ENCODE results near the gene SPRR4.

SPRR4 gene

GRCh38 chr1:152996633-152997400, 26.4 kb downstream of the SPRR4 start:
- Histone ChIP-seq H3F3A (ENCODE audit: insufficient read depth, low read length) (no peaks in the 10 kb centered on the region), H3K27me3 (ENCODE audit: insufficient read depth, low read length) (no peaks in the 10 kb centered on the region), H3K4me3 (ENCODE audit: low read depth, low read length, poor library complexity, severe bottlenecking) (no peak overlapping the region), H3K9me3 (ENCODE audit: low read length) (no peaks in the 10 kb centered on the region), H3K9ac (ENCODE audit: low read length) (no peak overlapping the region), H3K27ac (ENCODE audit: low read depth, low read length, poor library complexity, severe bottlenecking) (no peak overlapping the region), H3K4me2 (ENCODE audit: low read length) (no peak overlapping the region), H3K36me3 (ENCODE audit: insufficient read depth, low read length) (no peaks in the 10 kb centered on the region), H3K9me2 (ENCODE audit: low read depth, low read length) (no peaks in the 10 kb centered on the region), H3K79me2 (ENCODE audit: insufficient read depth, low read length) (no peaks in the 10 kb centered on the region), H3K4me1 (ENCODE audit: insufficient read depth, low read length, severe bottlenecking) (no peaks in the 10 kb centered on the region), H4K20me1 (ENCODE audit: insufficient read depth, low read length) (no peaks in the 10 kb centered on the region), H2AFZ (ENCODE audit: low read length) (no peak overlapping the region)
- TF ChIP-seq CTCF (IDR thresholded peaks at IDR 0.05; ENCODE audit: low read length) (no peak), EZH2 (IDR thresholded peaks at IDR 0.05; ENCODE audit: borderline replicate concordance, low read length) (no peak)

DNA sequence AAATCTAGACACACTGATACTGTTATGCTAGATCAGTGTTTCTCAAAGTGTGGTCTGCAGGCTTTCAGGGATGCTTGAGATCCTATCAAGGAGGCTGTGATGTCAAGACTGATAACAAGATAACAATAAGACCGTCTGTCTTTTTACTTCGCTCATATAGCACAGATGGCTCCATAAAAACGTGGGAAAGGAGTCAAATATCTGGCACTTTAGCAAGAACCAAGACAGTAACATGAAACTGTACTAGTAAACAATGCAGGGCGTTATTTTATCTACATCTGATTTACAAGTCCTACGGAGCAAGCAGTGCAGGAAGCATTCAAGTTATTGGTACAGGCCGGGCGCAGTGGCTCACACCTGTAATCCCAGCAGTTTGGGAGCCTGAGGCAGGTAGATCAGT, 27.5 kb downstream of the SPRR4 start:
- Histone ChIP-seq H3K9ac (ENCODE audit: low read length) (no peak overlapping the region), H3F3A (ENCODE audit: insufficient read depth, low read length) (no peaks in the 10 kb centered on the region), H3K27me3 (ENCODE audit: insufficient read depth, low read length) (no peaks in the 10 kb centered on the region), H2AFZ (ENCODE audit: low read length) (no peak overlapping the region), H3K4me2 (ENCODE audit: low read length) (no peak overlapping the region), H3K36me3 (ENCODE audit: insufficient read depth, low read length) (no peaks in the 10 kb centered on the region), H3K27ac (ENCODE audit: low read depth, low read length, poor library complexity, severe bottlenecking) (no peak overlapping the region), H3K9me3 (ENCODE audit: low read length) (no peaks in the 10 kb centered on the region), H3K9me2 (ENCODE audit: low read depth, low read length) (no peaks in the 10 kb centered on the region), H3K4me1 (ENCODE audit: insufficient read depth, low read length, severe bottlenecking) (no peaks in the 10 kb centered on the region), H3K79me2 (ENCODE audit: insufficient read depth, low read length) (no peaks in the 10 kb centered on the region), H4K20me1 (ENCODE audit: insufficient read depth, low read length) (no peaks in the 10 kb centered on the region), H3K4me3 (ENCODE audit: low read depth, low read length, poor library complexity, severe bottlenecking) (no peak overlapping the region)
- no peak for TF ChIP-seq CTCF (IDR thresholded peaks at IDR 0.05; ENCODE audit: low read length)
- TF ChIP-seq EZH2 (IDR thresholded peaks at IDR 0.05; ENCODE audit: borderline replicate concordance, low read length), result no peak

GRCh38 chr1:152998476-152998875, 28.0 kb downstream of the SPRR4 start:
- no peaks in the 10 kb centered on the region for H3F3A ChIP-seq (ENCODE audit: insufficient read depth, low read length)
- H3K9ac ChIP-seq (ENCODE audit: low read length), result no peak overlapping the region
- H3K9me3 ChIP-seq (ENCODE audit: low read length), result no peaks in the 10 kb centered on the region
- H3K27ac ChIP-seq (ENCODE audit: low read depth, low read length, poor library complexity, severe bottlenecking), result no peak overlapping the region
- no peaks in the 10 kb centered on the region for H3K27me3 ChIP-seq (ENCODE audit: insufficient read depth, low read length)
- no peak overlapping the region for H2AFZ ChIP-seq (ENCODE audit: low read length)
- H3K4me3 ChIP-seq (ENCODE audit: low read depth, low read length, poor library complexity, severe bottlenecking), result no peak overlapping the region
- H3K36me3 ChIP-seq (ENCODE audit: insufficient read depth, low read length), result no peaks in the 10 kb centered on the region
- H4K20me1 ChIP-seq (ENCODE audit: insufficient read depth, low read length), result no peaks in the 10 kb centered on the region
- H3K9me2 ChIP-seq (ENCODE audit: low read depth, low read length), result no peaks in the 10 kb centered on the region
- no peak overlapping the region for H3K4me2 ChIP-seq (ENCODE audit: low read length)
- no peaks in the 10 kb centered on the region for H3K79me2 ChIP-seq (ENCODE audit: insufficient read depth, low read length)
- no peaks in the 10 kb centered on the region for H3K4me1 ChIP-seq (ENCODE audit: insufficient read depth, low read length, severe bottlenecking)
- TF ChIP-seq CTCF (IDR thresholded peaks at IDR 0.05; ENCODE audit: low read length), result no peak
- TF ChIP-seq EZH2 (IDR thresholded peaks at IDR 0.05; ENCODE audit: borderline replicate concordance, low read length), result no peak

All from OCI-LY1 (cell line).